Neutrophil (primary cell): ENCODE measurements around the gene DNM1.

ENCODE experiments used
- H3K27ac ChIP-seq: fragments of 200-600 bp; sonication (generic); 2 replicates; pipeline ENCODE4 v1.5.1; 2016; ENCODE audit warnings: mild to moderate bottlenecking, moderate library complexity
- H3K27me3 ChIP-seq: fragments of 200-600 bp; sonication (generic); 2 replicates; pipeline ENCODE4 v1.6.0; 2016; ENCODE audit warnings: mild to moderate bottlenecking
- H3K36me3 ChIP-seq: fragments of 200-600 bp; sonication (generic); 2 replicates; pipeline ENCODE4 v1.5.1; 2017
- H3K4me1 ChIP-seq, 2 experiments: fragments of 200-600 bp in 1 of 2; sonication (generic) in 1 of 2; 1 replicate in 1 of 2; 2 replicates in 1 of 2; pipeline versions ENCODE4 v1.5.1 to v1.6.1; 2013 to 2016; ENCODE audit warnings: low read depth in 1 of 2, low read length in 1 of 2, mild to moderate bottlenecking in 1 of 2, moderate library complexity in 1 of 2; ENCODE audit not compliant: control insufficient read depth in 1 of 2, insufficient read depth in 1 of 2
- H3K4me3 ChIP-seq, 2 experiments: fragments of 200-600 bp in 1 of 2; sonication (generic) in 1 of 2; 1 replicate in 1 of 2; 2 replicates in 1 of 2; pipeline ENCODE4 v1.5.1; 2013 to 2016; ENCODE audit warnings: low read depth in 1 of 2, low read length in 1 of 2, mild to moderate bottlenecking in 1 of 2, moderate library complexity in 1 of 2
- H3K9me3 ChIP-seq: fragments of 200-600 bp; sonication (generic); 2 replicates; pipeline ENCODE4 v1.5.1; 2016
- CTCF ChIP-seq: fragments of 200-600 bp; sonication (generic); IDR thresholded peaks from 2 replicates; pipeline ENCODE4 v1.5.1; 2016; ENCODE audit warnings: antibody characterized with exemption

Gene DNM1

DNA sequence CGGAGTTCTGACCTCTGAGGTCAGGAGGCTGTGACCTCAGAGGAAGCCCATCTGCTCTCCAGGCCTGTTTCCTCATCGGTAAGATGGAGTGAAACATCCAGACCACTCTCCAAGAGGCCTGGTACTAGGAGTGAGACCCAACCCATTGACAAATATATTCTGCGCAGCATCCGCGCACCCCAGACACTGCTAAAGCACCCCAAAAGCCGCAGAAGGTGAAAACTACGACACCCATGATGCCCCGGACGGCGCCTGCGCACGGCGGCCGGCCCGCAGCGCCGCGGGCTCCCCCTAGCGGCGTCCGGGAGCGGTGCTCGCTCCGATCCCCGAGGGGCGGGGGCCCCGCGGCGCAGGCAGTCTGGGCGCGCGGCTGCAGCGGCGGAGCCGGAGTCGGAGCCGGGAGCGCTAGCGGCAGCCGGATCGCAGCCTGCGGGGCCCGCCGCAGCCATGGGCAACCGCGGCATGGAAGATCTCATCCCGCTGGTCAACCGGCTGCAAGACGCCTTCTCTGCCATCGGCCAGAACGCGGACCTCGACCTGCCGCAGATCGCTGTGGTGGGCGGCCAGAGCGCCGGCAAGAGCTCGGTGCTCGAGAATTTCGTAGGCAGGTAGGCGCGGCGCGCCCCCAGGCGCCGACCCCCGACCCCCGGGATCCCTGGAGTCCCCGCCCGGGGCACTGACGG, at the start of gene DNM1:
Gene DNM1, plus strand, starts transcription at position 356 of the 683 bp plus-strand sequence. Its CDS starts 92 bp downstream, at position 448.
- no peaks in the 10 kb centered on the region for H3K9me3 ChIP-seq
- peak; percentile 98 for TF ChIP-seq CTCF
- H3K27ac ChIP-seq: no peak within 1 kb of the TSS
- peak within 1 kb of the TSS; percentile 59 to 73 for H3K4me3 ChIP-seq
- peaks cover 15% of the 10 kb centered on the region in 2 experiments for H3K4me1 ChIP-seq
- H3K36me3 ChIP-seq: no peaks in the 10 kb centered on the region
- peaks cover 40% of the 10 kb centered on the region for H3K27me3 ChIP-seq

- Histone ChIP-seq H3K36me3 (no peaks in the 10 kb centered on the region), H3K4me1 (peaks cover 45 to 63% of the 10 kb centered on the region in 2 experiments), H3K4me3 (no peak overlapping the region), H3K27ac (peak overlapping the region; percentile 82), H3K27me3 (no peaks in the 10 kb centered on the region), H3K9me3 (no peaks in the 10 kb centered on the region)
- TF ChIP-seq CTCF: no peak
These were observed 49.1 kb upstream of the DNM1 start for GRCh38 chr9:128153947-128154695.

DNA sequence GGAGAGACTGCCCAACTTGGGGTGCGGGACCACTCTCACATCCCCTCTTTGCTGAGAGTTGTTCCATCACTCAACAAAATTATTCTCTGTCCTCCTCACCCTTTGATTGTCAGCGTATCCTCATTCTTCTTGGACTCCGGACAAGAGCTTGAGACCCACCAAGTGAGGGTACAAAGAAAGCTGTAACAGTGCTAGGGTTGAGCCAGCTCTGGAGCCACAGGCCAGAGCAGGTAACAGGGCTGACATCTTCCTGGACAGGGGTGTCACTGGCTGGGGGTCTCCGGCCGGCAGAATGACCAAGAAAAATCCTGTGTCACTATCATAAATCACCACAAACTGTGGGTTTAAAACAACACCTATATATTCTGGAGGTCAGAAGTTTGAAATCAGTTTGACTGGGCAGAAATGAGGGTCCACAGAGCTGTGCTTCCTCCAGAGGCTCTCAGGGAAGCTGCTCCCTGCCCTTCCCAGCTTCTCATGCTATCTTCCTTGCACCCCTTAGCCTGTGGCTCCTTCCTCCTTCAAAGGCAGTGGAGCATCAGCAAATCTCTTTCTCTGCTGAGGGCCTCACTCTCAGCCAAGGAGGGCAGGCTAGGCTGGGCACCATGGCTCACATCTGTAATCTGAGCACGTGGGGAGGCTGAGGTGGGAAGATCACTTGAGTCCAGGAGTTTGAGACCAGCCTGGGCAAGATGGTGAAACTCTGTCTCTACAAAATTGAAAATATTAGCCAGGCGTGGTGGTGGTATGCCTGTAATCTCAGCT, 47.3 kb upstream of the DNM1 start:
- Histone ChIP-seq H3K27me3 (no peaks in the 10 kb centered on the region), H3K27ac (peak overlapping the region; percentile 96), H3K36me3 (no peaks in the 10 kb centered on the region), H3K9me3 (no peaks in the 10 kb centered on the region), H3K4me1 (peaks cover 42 to 58% of the 10 kb centered on the region in 2 experiments), H3K4me3 (no peak overlapping the region)
- TF ChIP-seq CTCF: no peak

GRCh38 chr9:128159522-128159783, 43.7 kb upstream of the DNM1 start:
- no peaks in the 10 kb centered on the region for H3K9me3 ChIP-seq
- H3K4me1 ChIP-seq: peaks cover 25 to 34% of the 10 kb centered on the region in 2 experiments
- H3K36me3 ChIP-seq: peaks cover 24% of the 10 kb centered on the region
- H3K4me3 ChIP-seq: peak overlapping the region; percentile 84 to 93
- TF ChIP-seq CTCF: no peak
- H3K27me3 ChIP-seq: no peaks in the 10 kb centered on the region
- H3K27ac ChIP-seq: peak overlapping the region; percentile 96

DNA sequence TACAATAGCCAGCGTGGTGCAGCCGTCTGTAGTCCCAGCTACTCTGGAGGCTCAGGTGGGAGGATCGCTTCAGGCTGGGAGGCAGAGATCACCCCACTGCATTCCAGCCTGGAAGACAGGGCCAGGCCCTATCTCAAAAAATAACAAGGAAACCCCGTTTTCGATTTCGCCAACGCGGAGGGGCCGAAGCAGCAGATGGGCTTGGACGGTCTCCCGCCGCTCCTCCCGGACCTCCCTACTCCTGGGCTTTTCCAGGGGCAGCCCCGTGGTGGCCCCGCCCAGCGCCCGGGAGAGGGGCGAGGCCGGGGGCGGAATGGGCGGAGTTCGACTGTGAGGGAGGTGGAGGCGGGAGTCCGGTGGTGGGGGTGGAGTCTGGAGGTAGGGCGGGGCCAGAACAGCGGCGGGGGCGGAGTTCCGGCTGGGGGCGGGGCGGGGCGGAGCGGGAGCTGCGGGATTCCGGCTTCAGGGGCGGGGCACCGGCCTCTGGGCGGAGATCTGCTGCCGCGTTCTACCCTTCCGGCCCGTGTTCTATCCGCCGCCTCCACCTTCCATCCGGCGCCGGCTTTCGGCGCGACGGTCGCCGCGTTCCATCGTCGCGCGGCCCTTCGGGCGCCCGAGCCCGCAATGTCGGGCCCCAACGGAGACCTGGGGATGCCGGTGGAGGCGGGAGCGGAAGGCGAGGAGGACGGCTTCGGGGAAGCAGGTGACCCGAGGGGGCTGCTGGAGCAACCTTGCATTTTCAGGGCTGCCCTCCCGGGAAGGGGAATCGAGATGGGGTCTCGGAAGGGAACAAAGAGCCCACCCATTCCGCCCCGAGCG, 43.2 kb upstream of the DNM1 start, which contains the start of gene BBLN:
Gene BBLN, plus strand, starts transcription at position 482 of the 819 bp plus-strand sequence. Its CDS starts 143 bp downstream, at position 625.
- Histone ChIP-seq H3K9me3 (no peaks in the 10 kb centered on the region), H3K4me3 (peak within 1 kb of the TSS; percentile 84 to 93), H3K27ac (peak within 1 kb of the TSS; percentile 96), H3K27me3 (no peaks in the 10 kb centered on the region), H3K4me1 (peaks cover 25 to 34% of the 10 kb centered on the region in 2 experiments), H3K36me3 (peaks cover 29% of the 10 kb centered on the region)
- TF ChIP-seq CTCF: peak; percentile 31
